Stimulated activated naive CD4-positive, alpha-beta T cell treated with Interleukin-2 at 50 U/mL for 16 hours (primary cell): ENCODE results near the gene GATA3.

ENCODE experiments used
- DNase-seq: peaks from one replicate; lab custom pipeline; 2025; lab: John Stamatoyannopoulos, UW

GATA3 gene

GRCh38 chr10:8100366-8100765 is 45.9 kb downstream of the GATA3 start:
- DNase-seq, result no peak

GRCh38 chr10:8102708-8103401 is 48.4 kb downstream of the GATA3 start:
- DNase-seq, result no peak

GRCh38 chr10:8103543-8103942 is 49.1 kb downstream of the GATA3 start:
- no peak for DNase-seq

GRCh38 chr10:8104005-8104404 is 49.5 kb downstream of the GATA3 start:
- DNase-seq, result no peak

- no peak for DNase-seq
These were observed 50.2 kb downstream of the GATA3 start for GRCh38 chr10:8104721-8105120.

- DNase-seq, result no peak
These were observed 51.4 kb downstream of the GATA3 start for GRCh38 chr10:8105932-8106331.

GRCh38 chr10:8112230-8112905 is 57.9 kb downstream of the GATA3 start:
- no peak for DNase-seq

GRCh38 chr10:8112942-8113442 is 58.5 kb downstream of the GATA3 start:
- DNase-seq, result no peak

- DNase-seq, result no peak
These were observed 59.1 kb downstream of the GATA3 start for GRCh38 chr10:8113616-8114015.

GRCh38 chr10:8114741-8115617 is 60.5 kb downstream of the GATA3 start:
- no peak for DNase-seq

GRCh38 chr10:8115618-8115980 is 61.1 kb downstream of the GATA3 start:
- no peak for DNase-seq

GRCh38 chr10:8116474-8116873 is 62.0 kb downstream of the GATA3 start:
- no peak for DNase-seq

GRCh38 chr10:8116926-8117493 is 62.5 kb downstream of the GATA3 start:
- DNase-seq, result no peak

GRCh38 chr10:8121201-8121890 is 66.9 kb downstream of the GATA3 start:
- DNase-seq, result no peak

GRCh38 chr10:8122611-8123369 is 68.3 kb downstream of the GATA3 start:
- DNase-seq, result no peak

GRCh38 chr10:8124436-8124835 is 69.9 kb downstream of the GATA3 start:
- DNase-seq, result no peak
